Motor neuron (in vitro differentiated cells): ENCODE data around the gene LINGO4. TPM values are rescaled to one million over a fixed set of nuclear protein-coding genes. Genes with fewer than 3 reads are reported as not detected.
"Not testable (repeated sequence)": the region's sequence is repeated elsewhere in the genome, so short reads cannot be mapped to it uniquely, and the experiment has no call there.

ENCODE experiments used
- ATAC-seq, 8 experiments: fragments of 200-7000 bp; cut with Tn5 transposase; replicated peaks in 6 of 8; 2 replicates each; pipeline ENCODE4 v1.8.0; 2021; ENCODE audit warnings: mild to moderate bottlenecking in 8 of 8, moderate library complexity in 8 of 8
- H3K27ac ChIP-seq, 2 donors: fragments of 250-450 bp; sonication (Bioruptor Pico); 2 replicates each; pipeline ENCODE4 v1.9.0; 2021; ENCODE audit warnings: antibody characterized with exemption in 2 of 2, mild to moderate bottlenecking in 2 of 2, moderate library complexity in 1 of 2
- H3K4me1 ChIP-seq, 2 donors: fragments of 250-450 bp; sonication (Bioruptor Pico); replicated peaks in 1 of 2; 2 replicates each; pipeline ENCODE4 v1.6.1; 2021; ENCODE audit warnings: antibody characterized with exemption in 2 of 2, mild to moderate bottlenecking in 2 of 2, moderate library complexity in 1 of 2
- H3K4me3 ChIP-seq, 5 donors: fragments of 250-450 bp; sonication (Bioruptor Pico); 2 replicates each; pipeline ENCODE4 v1.9.0; 2021; ENCODE audit warnings: antibody characterized with exemption in 5 of 5, mild to moderate bottlenecking in 5 of 5, moderate library complexity in 4 of 5
- WGBS, 10 experiments: fragments of 450-650 bp; shearing (Covaris generic); methylation state at CpG; one replicate each; pipeline ENCODE4 v1.0.0; 2022; 5-methylcytosine and 5-hydroxymethylcytosine counted together
- in situ Hi-C, 9 experiments: fragments of 400-800 bp; cut with MboI; loops; one replicate each; pipeline ENCODE4 v1.15.0; 2021; ENCODE audit warnings: low sequenced_read_pairs in 9 of 9, low pct_unique_long_range_greater_than_20kb in 2 of 9; ENCODE audit not compliant: unreplicated experiment in 9 of 9
- total RNA-seq, 8 experiments: library from RNA; unstranded; fragments of 300-600 nt; gene quantifications; 2 replicates each; pipeline versions ENCODE4 v1.2.3 to v1.2.4, GENCODE V29; 2022

The LINGO4 gene
- total RNA-seq, 8 experiments from 2014 or later = 0.05 to 0.57 (median 0.22) TPM; not detected in 2

DNA sequence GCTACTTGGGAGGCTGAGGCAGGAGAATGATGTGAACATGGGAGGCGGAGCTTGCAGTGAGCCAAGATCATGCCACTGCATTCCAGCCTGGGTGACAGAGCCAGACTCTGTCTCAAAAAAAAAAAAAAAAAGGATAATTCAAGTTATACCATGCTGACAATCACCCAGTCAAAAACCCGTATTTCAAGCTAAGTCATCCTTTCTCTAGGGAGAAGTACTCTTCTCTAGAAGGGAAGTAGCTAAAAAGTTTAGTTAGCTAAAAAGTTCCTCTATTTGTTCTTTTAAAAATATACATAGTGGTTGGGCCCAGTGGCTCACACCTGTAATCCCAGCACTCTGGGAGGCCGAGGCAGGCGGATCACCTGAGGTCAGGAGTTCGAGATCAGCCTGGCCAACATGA lies 24.5 kb downstream of the LINGO4 start:
- H3K27ac ChIP-seq, ATAC-seq, H3K4me1 ChIP-seq, H3K4me3 ChIP-seq, in situ Hi-C loops: not testable (repeated sequence)
- 57 to 99% (median 86%) methylated on average over 1 to 5 of the region's 5 CpGs; no CpG with 5 or more reads in 2 of the 10 experiments for WGBS, 10 experiments

DNA sequence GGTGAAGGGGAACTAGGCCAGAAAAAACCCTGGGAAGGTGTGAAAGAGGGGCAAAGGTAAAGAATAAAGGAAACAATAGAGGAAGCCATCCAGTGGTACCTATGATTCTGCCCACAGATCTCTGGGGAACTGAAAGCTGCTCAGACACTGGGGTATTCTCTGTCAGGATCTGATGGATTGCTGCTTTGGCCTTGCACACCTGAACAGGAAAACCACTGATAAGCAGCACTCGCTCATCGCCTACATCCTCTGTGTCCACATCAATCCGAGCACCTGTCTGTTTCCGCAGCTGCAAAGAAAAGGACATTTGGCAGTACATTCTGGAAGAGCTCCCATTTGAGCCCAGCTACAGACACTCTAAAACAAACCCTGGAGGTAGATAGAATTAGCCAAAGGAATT lies 25.4 kb downstream of the LINGO4 start:
- Histone ChIP-seq H3K4me1 (no peaks in the 10 kb centered on the region), H3K4me3 (no peak overlapping the region), H3K27ac (no peak overlapping the region)
- ATAC-seq = no peak
- in situ Hi-C loops = no loop called here
- WGBS, 10 experiments = 59 to 100% (median 100%) methylated on average over 1 to 4 of the region's 4 CpGs; no CpG with 5 or more reads in 1 of the 10 experiments

- Histone ChIP-seq H3K27ac (no peak overlapping the region), H3K4me1 (no peaks in the 10 kb centered on the region), H3K4me3 (no peak overlapping the region)
- ATAC-seq = no peak
- in situ Hi-C loops = no loop called here
- 69 to 100% (median 96%) methylated on average over 1 to 4 of the region's 4 CpGs; no CpG with 5 or more reads in 4 of the 10 experiments for WGBS, 10 experiments
Observed at GRCh38 chr1:151777317-151777716, 27.9 kb downstream of the LINGO4 start.

GRCh38 chr1:151776665-151777062 lies 28.6 kb downstream of the LINGO4 start:
- in situ Hi-C loops = no loop called here
- Histone ChIP-seq H3K27ac (no peak overlapping the region), H3K4me3 (no peak overlapping the region), H3K4me1 (no peaks in the 10 kb centered on the region)
- WGBS, 10 experiments = 20 to 100% (median 87%) methylated on average over 1 to 3 of the region's 3 CpGs; no CpG with 5 or more reads in 2 of the 10 experiments
- ATAC-seq = no peak

GRCh38 chr1:151775894-151776664 lies 29.1 kb downstream of the LINGO4 start:
- H3K4me3 ChIP-seq = no peak overlapping the region
- 61 to 100% (median 95%) methylated on average over 1 to 7 of the region's 7 CpGs for WGBS, 10 experiments
- no peak overlapping the region for H3K27ac ChIP-seq
- ATAC-seq = no peak
- H3K4me1 ChIP-seq = no peaks in the 10 kb centered on the region
- in situ Hi-C loops = no loop called here

DNA sequence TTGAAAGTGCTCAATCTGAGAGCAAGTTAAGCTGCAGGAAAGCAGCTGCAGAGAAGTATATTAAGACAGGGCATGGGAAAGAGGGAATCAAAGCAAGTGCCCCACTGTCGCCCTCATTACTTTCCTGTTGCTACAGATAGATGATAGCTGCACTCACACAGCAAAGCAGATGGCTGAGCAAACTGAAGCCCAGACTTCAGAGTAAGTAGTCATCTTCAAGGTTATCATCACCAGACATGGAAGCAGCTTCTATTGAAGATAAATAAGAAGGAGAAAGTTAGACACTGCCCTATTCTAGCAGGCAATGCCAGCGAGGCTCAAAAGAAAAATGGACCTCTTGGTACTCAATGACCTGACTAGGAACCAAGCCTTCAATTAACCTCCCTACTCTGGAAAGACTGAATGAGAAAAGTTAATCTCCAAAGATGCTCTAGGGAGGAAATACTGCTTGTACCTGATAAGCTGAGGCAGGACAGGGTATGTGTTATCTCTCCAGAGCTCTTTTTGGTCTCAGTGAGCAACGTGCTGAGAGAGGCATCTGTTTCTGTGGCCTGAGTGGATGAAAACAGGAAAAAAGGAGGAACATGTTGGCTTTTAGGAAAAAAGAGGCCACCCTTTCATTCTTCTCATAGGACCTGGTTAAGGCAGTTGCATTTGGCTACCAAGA lies 30.8 kb downstream of the LINGO4 start:
- Histone ChIP-seq H3K4me1 (no peaks in the 10 kb centered on the region), H3K27ac (no peak overlapping the region), H3K4me3 (no peak overlapping the region)
- in situ Hi-C loops = no loop called here
- WGBS, 10 experiments = 20 to 100% (median 50%) methylated on average over 1 to 3 of the region's 3 CpGs; no CpG with 5 or more reads in 1 of the 10 experiments
- ATAC-seq = no peak

DNA sequence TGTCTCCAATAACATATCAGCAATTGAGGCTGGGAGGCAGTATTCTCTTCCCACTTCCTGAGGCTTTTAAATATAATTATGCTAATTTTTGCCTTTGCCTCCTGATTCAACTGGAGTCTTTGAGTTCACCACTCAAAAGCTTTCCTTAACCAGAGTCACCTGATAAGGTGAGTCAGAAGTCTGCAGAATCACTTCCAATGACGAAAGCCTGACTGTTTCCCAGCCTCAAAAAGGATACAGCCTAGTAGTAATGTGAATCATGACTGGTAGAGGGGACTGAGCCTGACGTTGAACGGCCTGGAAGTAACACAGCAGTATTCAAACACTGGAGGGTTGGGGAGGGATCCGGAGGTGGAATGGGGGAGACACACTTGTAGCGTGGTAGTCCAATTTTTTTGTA lies 31.5 kb downstream of the LINGO4 start:
- in situ Hi-C loops = no loop called here
- peak in 7 of 8 experiments; percentile 24 to 95 (median 75) for ATAC-seq
- Histone ChIP-seq H3K4me3 (no peak overlapping the region), H3K4me1 (no peaks in the 10 kb centered on the region), H3K27ac (no peak overlapping the region)
- WGBS, 10 experiments = 0 to 96% (median 49%) methylated on average over 1 to 5 of the region's 5 CpGs; no CpG with 5 or more reads in 1 of the 10 experiments

DNA sequence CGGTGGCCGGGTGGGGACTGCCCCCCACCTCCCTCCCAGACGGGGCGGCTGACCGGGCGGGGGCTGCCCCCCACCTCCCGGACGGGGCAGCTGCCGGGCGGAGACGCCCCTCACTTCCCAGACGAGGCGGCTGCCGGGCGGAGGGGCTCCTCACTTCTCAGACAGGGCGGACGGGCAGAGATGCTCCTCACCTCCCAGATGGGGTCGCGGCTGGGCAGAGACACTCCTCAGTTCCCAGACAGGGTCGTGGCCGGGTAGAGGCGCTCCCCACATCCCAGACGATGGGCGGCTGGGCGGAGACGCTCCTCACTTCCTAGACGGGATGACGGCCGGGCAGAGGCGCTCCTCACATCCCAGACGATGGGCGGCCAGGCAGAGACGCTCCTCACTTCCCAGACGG lies 35.9 kb downstream of the LINGO4 start:
- H3K27ac ChIP-seq, H3K4me3 ChIP-seq, in situ Hi-C loops, ATAC-seq, H3K4me1 ChIP-seq: not testable (repeated sequence)
- WGBS, 10 experiments = no CpG with 5 or more reads among the region's 34 CpGs

DNA sequence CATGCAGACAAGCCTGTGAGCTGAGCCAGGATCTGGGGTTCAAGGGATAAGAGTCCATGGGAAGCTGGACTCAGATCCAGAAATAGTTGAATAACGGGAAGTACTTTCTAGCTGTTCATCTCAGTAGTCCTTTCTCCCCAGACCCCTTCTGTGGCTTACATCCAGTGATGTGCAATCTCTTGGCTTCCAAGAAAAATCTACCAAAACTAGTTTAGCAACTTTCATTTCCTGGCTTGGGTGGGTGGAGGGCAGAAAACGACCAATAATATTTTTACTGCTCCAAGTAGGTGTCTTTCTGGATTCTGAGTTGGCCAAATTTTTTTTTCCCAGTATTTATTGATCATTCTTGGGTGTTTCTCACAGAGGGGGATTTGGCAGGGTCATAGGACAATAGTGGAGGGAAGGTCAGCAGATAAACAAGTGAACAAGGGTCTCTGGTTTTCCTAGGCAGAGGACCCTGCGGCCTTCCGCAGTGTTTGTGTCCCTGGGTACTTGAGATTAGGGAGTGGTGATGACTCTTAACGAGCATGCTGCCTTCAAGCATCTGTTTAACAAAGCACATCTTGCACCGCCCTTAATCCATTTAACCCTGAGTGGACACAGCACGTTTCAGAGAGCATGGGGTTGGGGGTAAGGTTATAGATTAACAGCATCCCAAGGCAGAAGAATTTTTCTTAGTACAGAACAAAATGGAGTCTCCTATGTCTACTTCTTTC lies 36.7 kb downstream of the LINGO4 start:
- H3K4me3 ChIP-seq, in situ Hi-C loops, H3K4me1 ChIP-seq, ATAC-seq, H3K27ac ChIP-seq: not testable (repeated sequence)
- WGBS, 10 experiments = 0 to 100% (median 33%) methylated on average over 1 to 2 of the region's 7 CpGs; no CpG with 5 or more reads in 3 of the 10 experiments

GRCh38 chr1:151763990-151764389 lies 41.2 kb downstream of the LINGO4 start:
- WGBS, 10 experiments = 33 to 94% (median 66%) methylated on average over 3 to 10 of the region's 10 CpGs
- Histone ChIP-seq H3K4me1 (peaks cover 9 to 11% of the 10 kb centered on the region in 2 donors), H3K27ac (peak overlapping the region in 1 of 2 donors; percentile 92), H3K4me3 (peak overlapping the region; percentile 86 to 97 (median 87))
- in situ Hi-C loops = no loop called here
- no peak for ATAC-seq

DNA sequence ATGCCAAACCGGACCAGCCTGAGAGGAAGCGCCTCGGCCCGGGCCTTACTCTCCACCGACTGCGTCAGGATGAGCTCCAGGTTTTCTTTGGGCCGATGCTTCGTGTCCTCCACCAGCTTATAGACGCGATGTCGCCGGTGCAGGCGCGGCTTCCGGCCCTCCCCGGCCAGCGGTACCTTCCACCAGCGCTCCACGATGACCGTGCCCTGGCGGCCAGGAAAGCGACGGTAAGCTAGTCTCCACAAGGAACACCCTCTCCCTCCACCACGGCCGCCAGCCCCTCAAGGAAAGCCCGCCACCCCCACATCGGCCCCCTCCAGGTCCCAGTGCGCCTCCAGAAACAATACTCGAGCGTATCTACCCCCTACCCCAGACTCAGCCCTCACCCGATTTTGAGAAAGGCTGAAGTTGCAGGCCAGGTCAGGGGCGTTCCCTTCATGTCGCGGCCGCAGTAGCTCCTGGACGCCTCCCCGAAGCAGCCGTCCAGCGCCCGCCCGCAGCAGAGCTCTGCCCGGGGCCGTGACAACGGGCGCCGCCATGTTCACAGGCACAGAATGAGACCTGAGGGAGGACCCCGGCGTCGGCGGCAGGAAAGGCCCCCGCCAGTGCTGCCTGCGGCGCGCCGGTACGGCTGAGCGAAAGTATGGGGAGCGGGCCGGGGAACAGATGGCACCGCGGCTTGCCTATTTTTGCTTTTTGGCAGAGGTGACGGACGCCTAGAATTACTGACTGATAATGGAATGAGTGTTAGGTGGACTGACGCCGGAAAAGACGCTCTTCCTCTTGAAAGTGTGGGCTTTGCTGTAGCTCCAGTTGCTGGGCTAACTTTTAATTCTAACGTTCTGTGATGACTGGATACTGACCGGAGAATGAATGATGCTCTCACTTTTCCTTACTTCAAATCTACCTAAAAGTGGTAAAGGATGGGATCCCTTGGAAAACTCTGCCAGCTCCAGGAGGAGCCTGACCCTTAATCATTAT lies 42.0 kb downstream of the LINGO4 start, which contains the start of gene MRPL9:
MRPL9 (minus strand) TSS at position 556 of the 981 bp plus-strand sequence; CDS start at position 539, 17 bp downstream.
- H3K27ac ChIP-seq = peak within 1 kb of the TSS; percentile 84 to 92
- H3K4me3 ChIP-seq = peak within 1 kb of the TSS; percentile 86 to 97 (median 87)
- ATAC-seq = peak; percentile 98 to 100 (median 99)
- in situ Hi-C loops = no loop called here
- 0 to 4% (median 1%) methylated on average over 6 to 34 of the region's 68 CpGs; no CpG with 5 or more reads in 2 of the 10 experiments for WGBS, 10 experiments
- peaks cover 9 to 11% of the 10 kb centered on the region in 2 donors for H3K4me1 ChIP-seq
